ENCODE measurements around the gene RPS27.
"Not testable (repeated sequence)": the region's sequence is repeated elsewhere in the genome, so short reads cannot be mapped to it uniquely, and the experiment has no call there.

The RPS27 gene

GRCh38 chr1:154014154-154014907 is 23.8 kb downstream of the RPS27 start:
- intact Hi-C loops (cut with micrococcal nuclease): no loop called here
- H3K27ac Mint-ChIP-seq: no peak overlapping the region
- H3K4me1 Mint-ChIP-seq (ENCODE audit: low read depth): peaks cover 5% of the 10 kb centered on the region
- H3K27me3 Mint-ChIP-seq: no peaks in the 10 kb centered on the region
- no peaks in the 10 kb centered on the region for H3K9me3 Mint-ChIP-seq
- no peaks in the 10 kb centered on the region for H3K36me3 Mint-ChIP-seq (ENCODE audit: low read depth)
- no peak overlapping the region for H3K4me3 Mint-ChIP-seq

GRCh38 chr1:154019269-154019668 is 28.7 kb downstream of the RPS27 start:
- Mint-ChIP-seq H3K36me3 (ENCODE audit: low read depth) (no peaks in the 10 kb centered on the region), H3K27ac (no peak overlapping the region), H3K27me3 (no peaks in the 10 kb centered on the region), H3K4me1 (ENCODE audit: low read depth) (peaks cover 3% of the 10 kb centered on the region), H3K9me3 (no peaks in the 10 kb centered on the region), H3K4me3 (no peak overlapping the region)
- intact Hi-C loops (cut with micrococcal nuclease): no loop called here

- Mint-ChIP-seq H3K4me1 (ENCODE audit: low read depth) (no peaks in the 10 kb centered on the region), H3K4me3 (no peak overlapping the region), H3K9me3 (no peaks in the 10 kb centered on the region), H3K36me3 (ENCODE audit: low read depth) (no peaks in the 10 kb centered on the region), H3K27me3 (no peaks in the 10 kb centered on the region), H3K27ac (no peak overlapping the region)
- intact Hi-C loops (cut with micrococcal nuclease): loop anchor here (10.0 kb wide), 1 partner anchor 285 kb away; no protein-coding TSS in a partner anchor
Observed at GRCh38 chr1:154019940-154020339, 29.4 kb downstream of the RPS27 start.

- H3K36me3 Mint-ChIP-seq (ENCODE audit: low read depth); H3K4me3 Mint-ChIP-seq; H3K4me1 Mint-ChIP-seq (ENCODE audit: low read depth); H3K27ac Mint-ChIP-seq; intact Hi-C loops (cut with micrococcal nuclease); H3K9me3 Mint-ChIP-seq: not testable (repeated sequence)
- H3K27me3 Mint-ChIP-seq: peaks cover 17% of the 10 kb centered on the region
Observed at GRCh38 chr1:154033697-154034096, 43.1 kb downstream of the RPS27 start.
